ENCODE results near the gene ATP2A1.
"Not testable (repeated sequence)": the region's sequence is repeated elsewhere in the genome, so short reads cannot be mapped to it uniquely, and the experiment has no call there.

ATP2A1 gene

DNA sequence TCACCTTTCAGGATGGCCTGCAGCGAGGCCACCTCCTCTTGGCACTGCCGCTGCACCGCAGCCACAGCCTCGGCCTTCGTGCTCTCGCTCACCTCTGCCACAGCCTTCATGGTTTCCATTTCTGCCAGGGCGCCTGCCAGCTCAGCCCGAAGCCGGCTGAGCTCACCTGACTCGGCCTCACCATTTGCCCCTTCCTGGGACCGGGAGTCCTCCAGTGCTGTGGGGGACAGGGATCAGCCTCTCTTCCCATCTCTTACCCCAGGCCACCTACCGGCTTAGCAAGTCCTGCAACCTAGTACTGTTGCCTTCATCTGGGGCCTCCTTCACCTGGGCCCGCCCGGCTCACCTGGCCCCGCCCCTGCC, 46.1 kb downstream of the ATP2A1 start:
- no peak for DNase-seq (ENCODE audit: low read depth)
- peak overlapping the region; percentile 83 for H3K4me3 ChIP-seq (ENCODE audit: low read length)
- TF ChIP-seq, protein P1, sequence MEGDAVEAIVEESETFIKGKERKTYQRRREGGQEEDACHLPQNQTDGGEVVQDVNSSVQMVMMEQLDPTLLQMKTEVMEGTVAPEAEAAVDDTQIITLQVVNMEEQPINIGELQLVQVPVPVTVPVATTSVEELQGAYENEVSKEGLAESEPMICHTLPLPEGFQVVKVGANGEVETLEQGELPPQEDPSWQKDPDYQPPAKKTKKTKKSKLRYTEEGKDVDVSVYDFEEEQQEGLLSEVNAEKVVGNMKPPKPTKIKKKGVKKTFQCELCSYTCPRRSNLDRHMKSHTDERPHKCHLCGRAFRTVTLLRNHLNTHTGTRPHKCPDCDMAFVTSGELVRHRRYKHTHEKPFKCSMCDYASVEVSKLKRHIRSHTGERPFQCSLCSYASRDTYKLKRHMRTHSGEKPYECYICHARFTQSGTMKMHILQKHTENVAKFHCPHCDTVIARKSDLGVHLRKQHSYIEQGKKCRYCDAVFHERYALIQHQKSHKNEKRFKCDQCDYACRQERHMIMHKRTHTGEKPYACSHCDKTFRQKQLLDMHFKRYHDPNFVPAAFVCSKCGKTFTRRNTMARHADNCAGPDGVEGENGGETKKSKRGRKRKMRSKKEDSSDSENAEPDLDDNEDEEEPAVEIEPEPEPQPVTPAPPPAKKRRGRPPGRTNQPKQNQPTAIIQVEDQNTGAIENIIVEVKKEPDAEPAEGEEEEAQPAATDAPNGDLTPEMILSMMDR (conservative IDR thresholded peaks at IDR 0.05; ENCODE audit: low read length): no peak

DNA sequence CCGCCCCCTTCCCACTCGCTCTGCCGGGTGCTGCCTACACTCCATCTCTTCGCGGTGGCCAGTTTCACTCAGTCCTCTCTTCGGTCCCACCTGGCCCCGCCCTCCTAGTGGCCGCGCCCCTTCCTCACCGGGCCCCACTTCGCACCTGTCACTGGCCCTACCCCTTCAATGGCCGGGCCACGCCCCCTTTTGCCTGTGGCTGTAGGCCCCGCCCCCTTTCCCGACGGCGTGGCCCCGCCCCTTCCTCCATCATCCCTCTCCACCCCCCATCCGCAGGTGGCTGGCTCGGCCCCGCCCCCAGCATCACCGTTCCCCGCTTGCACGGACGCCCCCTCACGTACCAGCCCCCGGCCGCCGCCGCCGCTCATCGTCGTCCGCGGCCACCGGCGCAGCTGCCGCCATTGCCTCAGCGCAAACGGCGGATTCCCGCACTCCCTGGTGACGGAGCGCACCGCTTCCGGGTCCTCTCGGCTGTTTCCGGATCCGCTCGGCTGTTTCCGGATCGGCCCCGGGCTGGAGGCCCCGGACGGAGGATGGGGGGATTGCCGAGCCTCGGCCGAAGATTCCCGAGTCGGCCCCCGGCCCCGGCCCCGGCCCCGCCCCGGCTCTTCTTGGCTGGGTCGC, 46.6 kb downstream of the ATP2A1 start, which contains the start of gene RABEP2:
Gene RABEP2, minus strand, starts transcription at position 477 of the 624 bp plus-strand sequence. Its CDS starts 75 bp downstream, at position 402.
- TF ChIP-seq, protein P1 (conservative IDR thresholded peaks at IDR 0.05; ENCODE audit: low read length): no peak
- peak; percentile 81 for DNase-seq (ENCODE audit: low read depth)
- peak within 1 kb of the TSS; percentile 83 for H3K4me3 ChIP-seq (ENCODE audit: low read length)

DNA sequence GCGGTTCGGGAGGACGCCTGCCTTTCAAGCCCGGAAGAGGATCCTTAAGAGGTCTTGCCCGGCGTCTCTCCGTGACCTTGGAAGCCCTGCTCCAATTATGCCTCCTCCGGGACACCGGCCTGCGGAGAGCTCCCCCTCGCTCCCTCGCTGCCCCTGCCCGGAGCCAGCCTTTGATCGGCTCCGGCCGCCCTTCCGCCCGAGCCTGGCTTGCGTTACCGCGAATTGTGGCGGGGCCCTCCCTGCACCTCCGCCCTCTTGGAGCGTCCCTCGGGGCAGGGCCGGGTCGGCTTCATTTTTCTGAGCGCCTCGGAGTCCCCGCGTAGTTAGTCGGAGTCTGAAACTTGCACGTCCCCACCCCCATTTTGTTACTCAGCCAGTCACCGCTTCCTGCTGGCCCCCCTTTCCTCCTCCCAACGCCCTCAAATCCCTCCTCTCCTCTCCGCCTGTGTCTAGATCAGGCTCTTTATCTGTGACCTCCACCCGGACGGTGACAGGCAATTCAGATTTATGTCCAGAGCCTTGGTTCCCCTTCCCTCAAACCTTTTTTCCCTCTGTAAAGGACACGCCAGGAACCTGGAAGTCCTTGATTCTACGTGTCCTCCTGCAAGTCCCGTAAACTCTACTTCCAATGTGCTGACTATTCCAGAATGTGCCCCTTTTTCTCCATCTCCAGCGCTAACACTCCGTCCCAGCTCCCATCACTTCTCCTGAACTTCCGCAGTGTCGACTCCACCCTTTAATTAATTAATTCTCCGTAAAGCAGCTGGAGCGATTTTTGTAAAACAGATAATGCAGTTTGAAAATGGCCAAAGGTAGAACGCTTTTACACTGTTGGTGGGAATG, 47.3 kb downstream of the ATP2A1 start:
- peak; percentile 83 for DNase-seq (ENCODE audit: low read depth)
- peak overlapping the region; percentile 83 for H3K4me3 ChIP-seq (ENCODE audit: low read length)
- TF ChIP-seq, protein P1 (conservative IDR thresholded peaks at IDR 0.05; ENCODE audit: low read length): no peak

DNA sequence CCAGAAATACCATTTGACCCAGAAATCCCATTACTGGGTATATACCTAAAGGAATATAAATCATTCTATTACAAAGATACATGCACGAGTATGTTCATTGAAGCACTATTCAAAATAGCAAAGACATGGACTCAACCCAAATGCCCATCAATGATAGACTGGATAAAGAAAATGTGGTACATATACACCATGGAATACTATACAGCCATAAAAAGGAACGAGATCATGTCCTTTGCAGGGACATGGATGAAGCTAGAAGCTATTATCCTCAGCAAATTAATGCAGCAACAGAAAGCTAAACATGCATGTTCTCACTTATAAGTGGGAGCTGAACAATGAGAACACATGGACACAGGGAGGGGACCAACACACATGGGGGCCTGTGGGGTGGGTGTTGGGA, 48.0 kb downstream of the ATP2A1 start:
- not testable (repeated sequence) for H3K4me3 ChIP-seq (ENCODE audit: low read length)

DNA sequence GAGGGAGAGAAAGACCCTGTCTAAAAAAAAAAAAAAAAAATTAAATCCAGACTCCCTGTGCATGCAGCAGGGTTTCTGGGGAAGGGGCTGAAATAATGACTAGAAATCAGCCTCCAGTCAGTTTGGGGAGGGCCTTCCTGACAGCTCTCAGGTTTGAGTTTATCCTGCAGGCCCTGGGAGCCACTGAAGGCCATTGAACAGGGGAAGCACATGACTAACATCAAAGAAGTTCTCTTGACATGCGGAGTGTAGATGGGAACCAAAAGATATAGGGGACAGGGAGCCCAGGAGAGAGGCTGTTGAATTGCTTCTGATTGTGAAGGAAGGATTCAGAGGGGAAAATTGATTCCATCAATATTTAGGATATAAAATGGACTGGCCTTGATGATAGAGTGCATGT, 49.5 kb downstream of the ATP2A1 start:
- no peak for DNase-seq (ENCODE audit: low read depth)
- TF ChIP-seq, protein P1 (conservative IDR thresholded peaks at IDR 0.05; ENCODE audit: low read length): no peak
- H3K4me3 ChIP-seq (ENCODE audit: low read length): no peak overlapping the region

More for the DNA sequence above, 48.0 kb downstream of the ATP2A1 start:
- DNase-seq (ENCODE audit: low read depth): not testable (repeated sequence)

DNA sequence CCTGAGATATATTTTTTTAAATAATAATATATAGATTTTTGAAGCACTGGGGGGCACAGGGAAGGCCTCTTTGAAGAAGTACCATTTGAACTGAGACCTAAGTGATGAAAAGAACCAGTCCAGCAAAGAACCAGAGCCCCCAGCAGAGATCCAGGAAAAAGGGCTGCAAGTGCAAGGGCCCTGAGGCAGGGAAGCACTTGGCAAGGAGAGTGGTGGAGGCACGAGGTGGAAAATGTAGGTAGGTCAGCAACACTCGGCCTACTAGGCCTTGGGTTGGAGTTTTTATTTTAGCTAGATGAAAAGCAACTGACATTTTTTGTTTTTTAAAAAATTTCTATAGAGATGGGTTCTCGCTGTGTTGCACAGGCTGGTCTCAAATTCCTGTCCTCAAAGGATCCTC, 51.9 kb downstream of the ATP2A1 start:
- H3K4me3 ChIP-seq (ENCODE audit: low read length): no peak overlapping the region
- TF ChIP-seq, protein P1 (conservative IDR thresholded peaks at IDR 0.05; ENCODE audit: low read length): no peak
- no peak for DNase-seq (ENCODE audit: low read depth)

DNA sequence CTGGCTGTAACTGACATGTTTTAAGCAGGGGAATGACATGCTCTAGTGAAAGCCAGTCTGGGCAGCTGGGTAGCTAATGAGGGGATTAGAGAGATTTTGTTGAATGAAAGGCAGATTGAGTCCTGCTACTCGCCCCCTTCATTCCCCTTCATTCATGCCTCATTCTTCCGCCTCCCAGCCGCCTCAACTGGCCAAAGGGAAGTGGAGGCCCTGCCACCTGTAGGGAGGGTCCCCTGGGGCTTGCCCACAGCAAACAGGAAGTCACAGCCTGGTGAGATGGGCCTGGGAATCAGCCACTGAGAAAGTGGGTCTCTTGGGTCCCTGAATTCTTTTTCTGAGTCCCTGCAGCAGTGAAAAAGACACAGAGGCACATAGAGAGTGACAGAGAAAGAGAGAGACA, 52.4 kb downstream of the ATP2A1 start:
- H3K4me3 ChIP-seq (ENCODE audit: low read length): no peak overlapping the region
- DNase-seq (ENCODE audit: low read depth): no peak
- TF ChIP-seq, protein P1 (conservative IDR thresholded peaks at IDR 0.05; ENCODE audit: low read length): no peak

All from AG10803 (cell line).